Neural cell (in vitro differentiated cells): ENCODE data around the gene TMX4. TPM values are rescaled to one million over a fixed set of nuclear protein-coding genes. Genes with fewer than 3 reads are reported as not detected.
"Not testable (repeated sequence)": the region's sequence is repeated elsewhere in the genome, so short reads cannot be mapped to it uniquely, and the experiment has no call there.

ENCODE experiments used
- H2AFZ ChIP-seq: fragments of 200-600, 300-800 bp; sonication (generic), shearing (Covaris generic); 2 replicates; pipeline ENCODE4 v1.6.0; 2014; ENCODE audit warnings: low read depth, mild to moderate bottlenecking, antibody characterized with exemption, low read length, moderate library complexity
- H3F3A ChIP-seq: fragments of 200-600 bp; shearing (Covaris generic); 2 replicates; pipeline ENCODE4 v1.6.1; 2016; ENCODE audit warnings: mild to moderate bottlenecking, moderate library complexity, mixed read lengths, antibody characterized with exemption, low read length; ENCODE audit not compliant: insufficient read depth, poor library complexity, severe bottlenecking
- H3K27ac ChIP-seq: fragments of 200-600, 300-800 bp; sonication (generic), shearing (Covaris generic); 2 replicates; pipeline ENCODE4 v1.5.1; 2014; ENCODE audit warnings: mild to moderate bottlenecking, low read length, moderate library complexity
- H3K27me3 ChIP-seq: fragments of 300-800, 200-600 bp; sonication (generic), shearing (Covaris generic); 2 replicates; pipeline ENCODE4 v1.6.0; 2014; ENCODE audit warnings: mild to moderate bottlenecking, low read depth, low read length, moderate library complexity; ENCODE audit not compliant: insufficient read depth
- H3K36me3 ChIP-seq: fragments of 300-800, 200-600 bp; sonication (generic), shearing (Covaris generic); 2 replicates; pipeline ENCODE4 v1.5.1; 2014; ENCODE audit warnings: mild to moderate bottlenecking, antibody characterized with exemption, low read length, moderate library complexity; ENCODE audit not compliant: insufficient read depth
- H3K4me2 ChIP-seq: fragments of 300-800, 200-600 bp; sonication (generic), shearing (Covaris generic); 2 replicates; pipeline ENCODE4 v1.6.0; 2014; ENCODE audit warnings: mild to moderate bottlenecking, low read length
- H3K4me3 ChIP-seq: fragments of 300-800, 200-600 bp; sonication (generic), shearing (Covaris generic); 2 replicates; pipeline ENCODE4 v1.5.1; 2014; ENCODE audit warnings: mild to moderate bottlenecking, low read length, moderate library complexity
- H3K79me2 ChIP-seq: fragments of 200-600 bp; shearing (Covaris generic); replicated peaks from 2 replicates; pipeline ENCODE4 v1.6.0; 2014; ENCODE audit warnings: mild to moderate bottlenecking, low read length, moderate library complexity; ENCODE audit not compliant: insufficient read depth
- H3K9ac ChIP-seq: fragments of 300-800, 200-600 bp; sonication (generic), shearing (Covaris generic); 2 replicates; pipeline ENCODE4 v1.6.1; 2016; ENCODE audit warnings: mild to moderate bottlenecking, low read length, mixed read lengths
- H3K9me2 ChIP-seq: fragments of 200-600 bp; shearing (Covaris generic); 2 replicates; pipeline ENCODE4 v1.6.1; 2016; ENCODE audit warnings: mild to moderate bottlenecking, low read length, mixed read lengths; ENCODE audit not compliant: insufficient read depth
- H3K9me3 ChIP-seq: fragments of 200-600, 300-800 bp; sonication (generic), shearing (Covaris generic); 2 replicates; pipeline ENCODE4 v1.6.1; 2016; ENCODE audit warnings: mild to moderate bottlenecking, mixed run types, low read length, moderate library complexity, mixed read lengths
- H4K20me1 ChIP-seq: fragments of 200-600 bp; shearing (Covaris generic); 2 replicates; pipeline ENCODE4 v1.6.1; 2016; ENCODE audit warnings: mild to moderate bottlenecking, mixed run types; ENCODE audit not compliant: insufficient read depth
- CTCF ChIP-seq: fragments of 450-650 bp; IDR thresholded peaks from 2 replicates; pipeline ENCODE4 v1.5.1; 2014; ENCODE audit warnings: antibody characterized with exemption, mild to moderate bottlenecking, moderate library complexity; ENCODE audit not compliant: poor library complexity, severe bottlenecking
- EP300 ChIP-seq: fragments of 450-650 bp; conservative IDR thresholded peaks from 2 replicates; pipeline ENCODE4 v1.6.1; 2014; ENCODE audit warnings: antibody characterized with exemption, mild to moderate bottlenecking, moderate library complexity; ENCODE audit not compliant: poor library complexity, severe bottlenecking
- EZH2 ChIP-seq: fragments of 200-600, 300-800 bp; shearing (Covaris generic), sonication (generic); IDR thresholded peaks from 2 replicates; pipeline ENCODE4 v1.6.1; 2014; ENCODE audit warnings: antibody characterized with exemption, low read length, borderline replicate concordance, mild to moderate bottlenecking; ENCODE audit not compliant: insufficient read depth, poor library complexity, severe bottlenecking
- MXI1 ChIP-seq: fragments of 450-650 bp; conservative IDR thresholded peaks from 2 replicates; pipeline ENCODE4 v1.6.1; 2014; ENCODE audit warnings: antibody characterized with exemption, mild to moderate bottlenecking; ENCODE audit not compliant: poor library complexity, severe bottlenecking
- POLR2AphosphoS5 ChIP-seq: IDR thresholded peaks from 2 replicates; pipeline ENCODE4 v1.6.1; 2012
- RAD21 ChIP-seq: fragments of 450-650 bp; conservative IDR thresholded peaks from 2 replicates; pipeline ENCODE4 v1.6.1; 2014; ENCODE audit warnings: antibody characterized with exemption, mild to moderate bottlenecking, moderate library complexity
- TAF1 ChIP-seq: IDR thresholded peaks from 2 replicates; pipeline ENCODE4 v1.6.1; 2012; ENCODE audit warnings: low read depth
- polyA plus RNA-seq: library from polyadenylated mRNA; depleted of rRNA; stranded (reverse); fragments of >200 nt; gene quantifications from 2 replicates; pipeline ENCODE4 v1.2.3, GENCODE V29; 2014

Gene TMX4
- polyA plus RNA-seq, 1 donor from 2014 or later, result 41.2 TPM

- H3K9ac ChIP-seq, result no peak overlapping the region
- no peaks in the 10 kb centered on the region for H3K27me3 ChIP-seq
- H3F3A ChIP-seq, result no peaks in the 10 kb centered on the region
- no peak overlapping the region for H3K4me3 ChIP-seq
- H3K9me3 ChIP-seq, result no peaks in the 10 kb centered on the region
- H2AFZ ChIP-seq, result no peak overlapping the region
- H3K27ac ChIP-seq, result no peak overlapping the region
- no peak for TF ChIP-seq CTCF
- TF ChIP-seq EZH2, result no peak
- TF ChIP-seq MXI1, result no peak
- no peak for TF ChIP-seq RAD21
- no peak for TF ChIP-seq POLR2AphosphoS5
- TF ChIP-seq TAF1, result no peak
- TF ChIP-seq EP300, result no peak
- no peaks in the 10 kb centered on the region for H3K79me2 ChIP-seq
- no peaks in the 10 kb centered on the region for H3K36me3 ChIP-seq
- H4K20me1 ChIP-seq, result no peaks in the 10 kb centered on the region
- no peaks in the 10 kb centered on the region for H3K9me2 ChIP-seq
- H3K4me2 ChIP-seq, result no peak overlapping the region
Measured at GRCh38 chr20:7966176-7966575, 53.4 kb downstream of the TMX4 start.

GRCh38 chr20:7959484-7959883 lies 60.1 kb downstream of the TMX4 start:
- TF ChIP-seq POLR2AphosphoS5, result no peak
- TF ChIP-seq CTCF, result no peak
- no peak for TF ChIP-seq EP300
- no peak overlapping the region for H3K27ac ChIP-seq
- H3K4me3 ChIP-seq, result no peak overlapping the region
- no peaks in the 10 kb centered on the region for H3K36me3 ChIP-seq
- H3K9ac ChIP-seq, result no peak overlapping the region
- no peaks in the 10 kb centered on the region for H4K20me1 ChIP-seq
- no peaks in the 10 kb centered on the region for H3K27me3 ChIP-seq
- H3K79me2 ChIP-seq, result no peaks in the 10 kb centered on the region
- H3K9me2 ChIP-seq, result no peaks in the 10 kb centered on the region
- no peak overlapping the region for H3K4me2 ChIP-seq
- H2AFZ ChIP-seq, result no peak overlapping the region
- H3F3A ChIP-seq, result no peaks in the 10 kb centered on the region
- no peaks in the 10 kb centered on the region for H3K9me3 ChIP-seq

GRCh38 chr20:7956561-7956960 lies 63.0 kb downstream of the TMX4 start:
- H3F3A ChIP-seq, H3K27me3 ChIP-seq, H2AFZ ChIP-seq, H3K79me2 ChIP-seq, H3K27ac ChIP-seq, H4K20me1 ChIP-seq, H3K36me3 ChIP-seq, H3K9me2 ChIP-seq, H3K4me2 ChIP-seq, H3K9me3 ChIP-seq, H3K4me3 ChIP-seq, H3K9ac ChIP-seq: not testable (repeated sequence)
